ENCODE results near the gene NTN1. TPM values are rescaled to one million over a fixed set of nuclear protein-coding genes. Genes with fewer than 3 reads are reported as not detected.

The NTN1 gene
- total and polyA plus RNA-seq, 2 of the 4 experiments (the other 2 are of a cell fraction) = under 0.01 to 0.07 TPM

- Histone ChIP-seq H3K4me2 (ENCODE audit: low read depth, low read length) (peak overlapping the region; percentile 24; the same call in 1 of the 2 replicates), H3K18ac (ENCODE audit: low read depth, low read length) (peak overlapping the region; percentile 17; the same call in 1 of the 2 replicates), H4K8ac (ENCODE audit: low read depth in 2 of 2, low read length in 2 of 2) (peak overlapping the region in 1 of 2 experiments; percentile 12; a peak in 1 of 4 replicates), H3K23ac (ENCODE audit: low read depth, low read length) (no peak overlapping the region), H2BK20ac (ENCODE audit: low read depth, low read length) (peak overlapping the region; percentile 54; the same call in 1 of the 2 replicates), H3K4me3 (ENCODE audit: insufficient read depth, low read depth, low read length) (no peak overlapping the region), H3K9ac (ENCODE audit: low read depth, low read length) (no peak overlapping the region; the same call in 1 of the 2 replicates), H3K9me1 (ENCODE audit: insufficient read depth, low read length) (peaks cover 10% of the 10 kb centered on the region), H3K27me3 (ENCODE audit: control insufficient read depth, insufficient read depth, low read length) (no peaks in the 10 kb centered on the region), H2AK5ac (ENCODE audit: low read depth, low read length) (peak overlapping the region; percentile 33; the same call in 1 of the 2 replicates), H2BK120ac (ENCODE audit: low read depth, low read length) (peak overlapping the region; percentile 43; the same call in 1 of the 2 replicates), H2AK9ac (replicated peaks; ENCODE audit: low read depth, low read length, poor library complexity) (no peak overlapping the region), H2BK15ac (ENCODE audit: low read depth, low read length) (no peak overlapping the region; the same call in 2 of the 3 replicates), H3K4ac (ENCODE audit: low read depth, low read length) (peak overlapping the region; percentile 53), H4K20me1 (ENCODE audit: insufficient read depth, low read length) (no peaks in the 10 kb centered on the region; the same call in 1 of the 2 replicates), H3K4me1 (ENCODE audit: control insufficient read depth, insufficient read depth, low read length) (peaks cover 25% of the 10 kb centered on the region), H3K56ac (ENCODE audit: extremely low read depth, insufficient read depth, low read length) (no peak overlapping the region), H2BK5ac (ENCODE audit: low read depth, low read length, poor library complexity, severe bottlenecking) (no peak overlapping the region), H4K91ac (ENCODE audit: insufficient read depth, low read depth, low read length) (peak overlapping the region; percentile 10), H3K14ac (replicated peaks; ENCODE audit: low read depth, low read length) (no peak overlapping the region; the same call in 1 of the 2 replicates), H3K27ac (ENCODE audit: insufficient read depth, low read length) (peak overlapping the region; percentile 65; the same call in 1 of the 2 replicates), H3K9me3 (ENCODE audit: control insufficient read depth, insufficient read depth, low read length) (no peaks in the 10 kb centered on the region), H2AFZ (replicated peaks; ENCODE audit: low read length, poor library complexity) (no peak overlapping the region), H4K5ac (ENCODE audit: low read depth, low read length) (peak overlapping the region; percentile 13; the same call in 1 of the 2 replicates), H3K36me3 (ENCODE audit: control insufficient read depth, insufficient read depth, low read length) (no peaks in the 10 kb centered on the region; the same call in 1 of the 2 replicates), H3K79me1 (ENCODE audit: low read depth in 1 of 2, low read length in 2 of 2) (no peaks in the 10 kb centered on the region)
- DNase-seq (peak; percentile 88), ATAC-seq (ENCODE audit: low read depth) (peak; percentile 22)
- ChIA-PET CTCF (interaction anchor here (0.5 kb wide), 1 partner anchor 49 kb away, joined by 3 read pairs; no protein-coding TSS in a partner anchor), POLR2A (ENCODE audit: unreplicated experiment) (no interaction called here)
- in situ Hi-C loops (cut with MboI; ENCODE audit: low sequenced_read_pairs) (no loop called here), dilution Hi-C loops (cut with HindIII; ENCODE audit: low sequenced_read_pairs, unreplicated experiment) (no loop called here), intact Hi-C loops (cut with micrococcal nuclease) (no loop called here)
- BruUV-seq (replicated peaks) = no TSS peak
- TF ChIP-seq FOS (IDR thresholded peaks at IDR 0.05; ENCODE audit: low read depth, low read length) (0 out of 2 replicates have a peak, but pooled peaks have one; percentile 22), MAZ (IDR thresholded peaks at IDR 0.05; ENCODE audit: borderline replicate concordance, low read depth, low read length) (no peak), CHD1 (IDR thresholded peaks at IDR 0.05; ENCODE audit: low read depth, low read length) (no peak), CEBPB (IDR thresholded peaks at IDR 0.05; ENCODE audit: low read depth, low read length) (peak; percentile 80), BHLHE40 (IDR thresholded peaks at IDR 0.05; ENCODE audit: low read depth, low read length) (0 out of 2 replicates have a peak, but pooled peaks have one; percentile 20), NFE2L2 (IDR thresholded peaks at IDR 0.05; ENCODE audit: low read depth, low read length) (no peak)
- WGBS, 2 experiments (ENCODE audit: extremely low coverage in 2 of 2, insufficient read length in 1 of 2) = 74% methylated on average over 6 of the region's 21 CpGs; no CpG with 5 or more reads in 1 of the 2 experiments
Observed at GRCh38 chr17:9244066-9245052, 223.0 kb downstream of the NTN1 start.
